Mucosa of stomach (tissue), 1 donor: ENCODE measurements around the gene C3.
"Not testable (repeated sequence)": the region's sequence is repeated elsewhere in the genome, so short reads cannot be mapped to it uniquely, and the experiment has no call there.

ENCODE experiments used
- H3K27me3 ChIP-seq: one replicate; pipeline ENCODE4 v1.7.0; 2013; ENCODE audit warnings: mild to moderate bottlenecking, low read length; ENCODE audit not compliant: control insufficient read depth, insufficient read depth
- H3K36me3 ChIP-seq: one replicate; pipeline ENCODE4 v1.7.0; 2013; ENCODE audit warnings: low read length; ENCODE audit not compliant: control insufficient read depth, insufficient read depth
- H3K4me1 ChIP-seq: one replicate; pipeline ENCODE4 v1.7.0; 2013; ENCODE audit warnings: mild to moderate bottlenecking, low read length; ENCODE audit not compliant: control insufficient read depth, insufficient read depth
- H3K4me3 ChIP-seq: one replicate; pipeline ENCODE4 v1.7.0; 2013; ENCODE audit warnings: low read length
- H3K9ac ChIP-seq: one replicate; pipeline ENCODE4 v1.7.0; 2013; ENCODE audit warnings: mild to moderate bottlenecking, low read length, moderate library complexity
- H3K9me3 ChIP-seq: one replicate; pipeline ENCODE4 v1.7.0; 2013; ENCODE audit warnings: mild to moderate bottlenecking, low read length, moderate library complexity; ENCODE audit not compliant: control insufficient read depth
- donor health status: Pancreatic carcinoma.

The C3 gene

DNA sequence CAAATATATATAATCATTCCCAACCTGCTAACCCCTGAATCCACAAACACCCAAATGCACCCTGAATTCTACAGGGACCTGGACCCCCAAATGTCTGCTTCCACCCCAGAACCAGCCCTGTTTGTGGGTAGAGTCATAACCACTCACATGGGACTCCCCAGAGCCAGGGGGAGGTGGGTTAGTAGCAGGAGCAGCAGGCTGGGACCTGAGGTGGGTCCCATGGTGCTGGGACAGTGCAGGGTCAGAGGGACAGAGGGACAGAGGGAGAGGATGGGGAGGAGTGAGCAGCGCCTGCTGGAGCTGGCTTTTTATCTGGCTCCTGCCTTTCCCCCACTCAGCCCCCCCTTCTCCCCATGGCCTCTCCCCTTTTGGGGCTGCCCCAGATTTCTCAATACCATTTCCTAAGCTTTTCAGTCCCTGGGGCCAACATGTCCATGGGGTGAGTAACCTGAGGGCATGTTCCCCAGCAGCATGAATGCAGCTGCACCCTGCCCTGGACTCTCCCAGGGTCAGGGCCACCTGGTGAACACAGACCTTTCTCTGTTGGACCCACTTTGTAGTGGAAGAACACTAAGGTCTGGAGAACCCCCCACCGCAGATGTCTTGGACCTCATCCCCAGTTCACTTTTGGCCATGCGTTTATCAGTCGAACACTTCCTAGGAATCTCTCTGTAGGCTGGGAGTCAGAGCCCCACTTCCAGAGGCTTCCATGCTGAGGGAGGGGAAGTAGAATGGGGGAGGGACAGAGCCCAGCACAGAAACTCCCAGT is at the start of gene C3:
C3 (minus strand) TSS at position 282 of the 769 bp plus-strand sequence; CDS start at position 221, 61 bp downstream.
- Histone ChIP-seq H3K4me3 (no peak within 1 kb of the TSS), H3K4me1 (peaks cover 5% of the 10 kb centered on the region), H3K9ac (no peak within 1 kb of the TSS), H3K9me3 (no peaks in the 10 kb centered on the region), H3K27me3 (no peaks in the 10 kb centered on the region), H3K36me3 (no peaks in the 10 kb centered on the region)

DNA sequence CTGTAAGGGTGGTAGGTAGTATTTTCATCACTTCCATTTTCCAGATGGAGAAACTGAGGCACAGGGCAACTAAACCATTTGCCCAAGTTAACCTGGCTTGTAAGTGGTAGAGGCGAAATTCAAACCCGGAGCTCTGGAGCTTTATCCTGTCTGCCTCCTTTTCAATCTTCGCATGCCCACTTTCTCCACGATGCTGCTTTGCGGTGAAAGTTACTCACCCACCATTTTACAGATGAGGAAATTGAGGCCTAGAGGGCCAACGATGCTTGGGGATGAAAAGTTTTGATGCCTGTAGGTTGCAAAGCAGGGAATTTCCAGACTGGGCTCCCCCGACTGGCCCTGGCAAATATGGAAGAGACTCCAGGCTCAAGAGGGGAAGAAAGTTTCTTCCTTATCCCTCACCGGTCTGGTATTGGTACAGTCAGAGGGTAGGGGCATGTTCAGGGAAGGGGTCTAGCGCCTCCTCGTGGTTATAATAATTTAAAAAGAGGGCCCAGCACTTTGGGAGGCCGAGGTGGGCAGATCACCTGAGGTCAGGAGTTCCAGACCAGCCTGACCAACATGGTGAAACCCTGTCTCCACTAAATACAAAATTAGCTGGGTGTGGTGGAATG is 48.7 kb upstream of the C3 start:
- Histone ChIP-seq H3K27me3 (no peaks in the 10 kb centered on the region), H3K36me3 (no peaks in the 10 kb centered on the region), H3K9me3 (no peaks in the 10 kb centered on the region), H3K4me3 (no peak overlapping the region), H3K9ac (no peak overlapping the region), H3K4me1 (peaks cover 16% of the 10 kb centered on the region)

DNA sequence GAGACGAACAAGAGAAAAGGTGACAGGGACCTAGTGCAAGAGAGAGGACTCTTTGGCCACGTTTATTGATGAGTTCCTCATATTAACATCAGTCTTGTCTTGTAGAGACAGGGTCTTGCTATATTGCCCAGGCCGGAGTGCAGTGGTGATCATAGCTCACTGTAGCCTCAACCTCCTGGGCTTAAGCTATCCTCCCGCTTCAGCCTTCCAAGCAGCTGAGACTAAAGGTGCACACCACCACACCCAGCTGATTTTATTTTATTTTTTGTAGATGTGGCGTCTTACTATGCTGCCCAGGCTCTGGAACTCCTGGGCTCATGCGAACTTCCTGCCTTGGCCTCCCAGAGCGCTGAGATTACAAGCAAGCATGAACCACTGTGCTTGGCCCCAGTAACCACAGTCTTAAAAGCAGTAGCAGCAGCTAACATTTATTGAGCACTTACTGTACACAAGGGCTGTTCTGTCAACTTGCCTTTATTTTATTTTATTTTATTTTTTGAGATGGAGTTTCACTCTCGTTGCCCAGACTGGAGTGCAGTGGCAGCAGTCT is 47.9 kb upstream of the C3 start:
- Histone ChIP-seq H3K9ac (no peak overlapping the region), H3K36me3 (no peaks in the 10 kb centered on the region), H3K27me3 (no peaks in the 10 kb centered on the region), H3K4me1 (peaks cover 16% of the 10 kb centered on the region), H3K9me3 (no peaks in the 10 kb centered on the region), H3K4me3 (no peak overlapping the region)

DNA sequence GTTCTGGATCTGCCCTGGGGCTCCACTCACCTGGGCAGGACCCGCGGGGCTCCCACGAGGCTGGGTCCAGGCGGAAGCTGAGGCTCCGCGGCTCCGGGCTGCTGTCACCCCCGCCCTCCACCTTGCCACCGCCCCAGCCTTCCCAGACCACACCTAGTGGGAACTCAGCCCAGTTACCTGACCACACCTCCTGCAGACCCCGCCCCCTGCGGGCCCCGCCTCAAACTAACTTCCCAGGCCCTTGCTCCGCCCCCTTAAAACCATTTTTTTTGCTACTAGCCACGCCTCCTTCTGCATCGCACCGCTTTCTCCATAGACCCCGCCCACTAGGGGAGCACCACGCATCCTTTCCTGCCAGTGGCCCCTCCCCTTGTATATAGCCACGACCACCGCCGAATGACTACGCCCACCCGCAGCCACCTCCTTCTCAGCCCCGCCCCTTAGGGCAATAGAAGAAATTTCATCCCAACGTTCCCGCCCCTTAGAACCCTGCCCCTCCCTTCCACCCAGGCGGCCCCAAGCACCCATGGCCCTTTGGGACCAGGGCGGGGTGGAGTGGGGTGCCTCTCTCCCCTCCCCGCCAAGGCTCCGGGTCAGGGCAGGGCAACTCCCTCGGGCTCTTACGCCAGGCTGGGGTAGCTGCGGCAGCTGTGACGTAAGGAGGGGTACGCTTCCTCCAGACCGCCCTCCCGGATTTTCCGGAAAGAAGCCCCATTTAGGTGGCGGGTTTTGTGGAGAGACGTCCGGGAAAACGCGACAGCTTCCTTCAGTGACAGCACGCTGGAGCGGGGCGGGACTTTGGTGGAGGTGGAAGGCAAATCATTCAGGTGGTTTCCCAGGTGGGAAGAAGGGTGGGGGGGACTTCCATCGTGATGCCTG is 47.1 kb upstream of the C3 start, which contains the start of gene SH2D3A:
SH2D3A (minus strand) TSS at position 79 of the 879 bp plus-strand sequence. CDS start 3,687 bp downstream, outside the sequence.
- Histone ChIP-seq H3K9ac (peak within 1 kb of the TSS; percentile 78), H3K27me3 (no peaks in the 10 kb centered on the region), H3K9me3 (no peaks in the 10 kb centered on the region), H3K4me3 (peak within 1 kb of the TSS; percentile 43), H3K36me3 (no peaks in the 10 kb centered on the region), H3K4me1 (peaks cover 16% of the 10 kb centered on the region)

DNA sequence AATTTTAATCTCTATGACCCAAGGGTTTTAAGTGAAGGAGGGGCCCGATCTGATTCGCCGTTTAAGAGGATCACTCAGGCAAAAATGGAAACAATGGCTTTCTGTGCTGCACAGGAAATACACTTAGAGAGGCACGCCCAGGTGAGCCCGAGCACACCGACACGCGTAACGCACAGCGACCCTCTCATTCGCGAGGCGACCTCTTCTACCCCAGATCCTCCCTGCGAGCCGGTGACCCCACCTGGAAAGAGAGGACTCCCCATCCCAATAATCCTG is 46.6 kb upstream of the C3 start:
- Histone ChIP-seq H3K9me3 (no peaks in the 10 kb centered on the region), H3K9ac (peak overlapping the region; percentile 78), H3K36me3 (no peaks in the 10 kb centered on the region), H3K27me3 (no peaks in the 10 kb centered on the region), H3K4me1 (peaks cover 16% of the 10 kb centered on the region), H3K4me3 (peak overlapping the region; percentile 43)

DNA sequence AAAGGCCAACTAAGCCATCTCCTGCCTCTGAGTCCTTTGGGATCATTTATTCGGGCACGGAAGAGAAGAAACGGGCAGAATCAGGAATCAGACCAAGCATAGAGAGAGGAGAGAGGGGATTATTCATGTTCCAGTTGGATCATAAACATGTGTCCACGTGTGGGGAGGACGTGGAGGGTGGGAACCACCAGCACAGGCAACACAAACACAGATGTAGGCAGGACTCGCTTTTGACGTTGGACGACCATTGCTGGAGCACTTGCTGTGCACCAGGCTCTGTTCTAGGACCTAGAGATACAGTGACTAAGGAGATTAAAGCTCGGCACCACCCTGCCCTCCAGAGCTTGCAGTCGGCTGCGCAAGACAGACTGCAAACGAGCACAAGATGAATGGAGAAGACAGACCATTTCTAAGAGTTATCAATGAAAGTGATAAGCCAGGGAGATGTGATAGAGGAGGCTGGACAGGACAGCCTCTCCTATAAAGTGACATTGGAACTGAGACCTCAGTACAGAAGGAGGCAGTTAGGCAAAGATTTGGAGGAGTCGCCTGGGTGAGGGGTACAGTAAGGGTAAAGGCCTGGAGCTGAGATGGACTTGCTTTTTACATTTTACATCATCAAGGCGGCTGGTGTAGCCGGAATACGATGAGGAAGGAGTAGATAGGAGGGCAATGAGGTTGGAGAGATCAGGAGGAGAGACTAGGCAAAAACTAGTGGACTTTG is 46.1 kb upstream of the C3 start:
- peak overlapping the region; percentile 78 for H3K9ac ChIP-seq
- H3K4me3 ChIP-seq, result peak overlapping the region; percentile 43
- H3K4me1 ChIP-seq, result peaks cover 16% of the 10 kb centered on the region
- H3K27me3 ChIP-seq, result no peaks in the 10 kb centered on the region
- no peaks in the 10 kb centered on the region for H3K36me3 ChIP-seq
- no peaks in the 10 kb centered on the region for H3K9me3 ChIP-seq

DNA sequence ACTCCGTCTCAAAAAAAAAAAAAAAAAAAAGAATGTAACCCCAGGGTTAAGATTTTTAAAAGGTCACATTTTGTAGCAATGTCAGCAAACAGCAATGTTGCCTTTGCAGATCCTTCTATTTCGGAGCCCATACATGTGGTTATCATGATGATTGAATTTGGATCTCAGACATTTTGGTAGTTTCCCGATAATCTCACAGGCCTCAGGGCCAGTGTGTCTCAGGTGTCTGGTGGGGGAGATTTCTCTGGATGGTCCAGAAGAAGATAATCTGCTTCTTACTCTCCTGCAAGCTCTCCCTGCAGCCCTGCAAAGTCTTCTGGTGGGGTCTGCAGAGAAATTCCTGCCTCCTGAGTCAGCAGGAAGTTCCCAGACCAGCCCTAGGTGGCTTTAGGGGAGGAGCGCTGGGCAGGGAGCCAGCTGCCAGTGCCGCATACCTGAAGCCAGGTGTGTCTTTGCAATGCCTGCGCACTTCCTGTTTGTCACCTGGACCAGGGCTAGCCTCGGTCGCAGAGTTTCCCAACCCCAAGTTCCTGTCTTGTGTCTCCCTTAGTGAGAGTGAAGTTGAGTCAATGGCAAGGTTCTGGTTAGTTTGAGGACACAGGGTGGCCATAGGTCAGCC is 45.4 kb upstream of the C3 start:
- Histone ChIP-seq H3K9ac (peak overlapping the region; percentile 78), H3K9me3 (no peaks in the 10 kb centered on the region), H3K36me3 (no peaks in the 10 kb centered on the region), H3K4me1 (peaks cover 16% of the 10 kb centered on the region), H3K27me3 (no peaks in the 10 kb centered on the region), H3K4me3 (peak overlapping the region; percentile 43)

DNA sequence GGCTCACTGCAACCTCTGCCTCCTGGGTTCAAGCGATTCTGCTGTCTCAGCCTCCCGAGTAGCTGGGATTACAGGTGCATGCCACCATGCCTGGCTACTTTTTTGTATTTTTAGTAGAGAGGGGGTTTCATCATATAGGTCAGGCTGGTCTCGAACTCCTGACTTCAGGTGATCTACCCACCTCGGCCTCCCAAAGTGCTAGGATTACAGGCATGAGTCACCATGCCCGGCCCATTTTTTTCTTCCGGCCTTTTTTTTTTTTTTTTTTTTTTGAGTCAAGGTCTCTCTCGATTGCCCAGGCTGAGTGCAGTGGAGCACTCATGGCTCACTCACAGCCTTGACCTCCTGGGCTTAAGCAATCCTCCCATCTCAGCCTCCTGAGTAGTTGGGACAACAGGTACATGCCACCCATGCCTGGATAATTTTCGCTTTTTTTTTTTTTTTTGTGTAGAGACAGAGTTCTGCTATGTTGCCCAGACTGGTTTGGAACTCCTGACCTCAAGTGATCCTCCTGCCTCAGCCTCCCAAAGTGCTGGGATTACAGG is 41.9 kb upstream of the C3 start:
- H3K9me3 ChIP-seq, H3K27me3 ChIP-seq, H3K4me3 ChIP-seq, H3K36me3 ChIP-seq, H3K9ac ChIP-seq: not testable (repeated sequence)
- peaks cover 12% of the 10 kb centered on the region for H3K4me1 ChIP-seq

DNA sequence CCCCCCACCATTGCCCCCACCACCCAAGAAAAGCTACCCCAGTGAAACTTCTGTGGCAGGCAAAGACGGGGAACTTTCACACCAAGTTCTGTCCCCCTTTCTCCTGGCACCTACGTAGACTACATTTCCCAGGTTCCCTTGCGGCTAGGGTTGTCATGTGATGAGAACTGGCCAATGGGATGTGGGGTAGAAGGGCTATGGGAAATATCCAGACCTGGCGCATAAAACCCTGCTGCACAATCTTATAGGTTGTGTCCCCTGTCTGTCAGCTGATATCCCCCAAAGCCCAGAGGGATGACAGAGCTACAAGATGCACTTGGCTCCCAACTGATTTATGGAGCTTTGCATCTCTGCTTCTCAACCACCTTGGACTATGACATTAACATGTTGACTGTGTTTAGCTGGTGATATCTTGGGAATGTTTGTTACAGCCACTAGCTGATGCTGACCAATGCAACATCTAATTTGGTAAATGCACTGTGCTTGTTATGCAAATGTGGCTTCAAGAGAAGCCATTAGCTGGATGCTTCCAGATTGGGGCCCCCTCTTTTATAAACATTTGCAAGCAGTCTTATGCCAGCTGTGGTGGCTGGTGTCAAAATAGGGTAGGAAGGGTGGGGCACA is 40.7 kb upstream of the C3 start:
- Histone ChIP-seq H3K4me3 (no peak overlapping the region), H3K4me1 (peaks cover 12% of the 10 kb centered on the region), H3K36me3 (no peaks in the 10 kb centered on the region), H3K9ac (no peak overlapping the region), H3K9me3 (no peaks in the 10 kb centered on the region), H3K27me3 (no peaks in the 10 kb centered on the region)

DNA sequence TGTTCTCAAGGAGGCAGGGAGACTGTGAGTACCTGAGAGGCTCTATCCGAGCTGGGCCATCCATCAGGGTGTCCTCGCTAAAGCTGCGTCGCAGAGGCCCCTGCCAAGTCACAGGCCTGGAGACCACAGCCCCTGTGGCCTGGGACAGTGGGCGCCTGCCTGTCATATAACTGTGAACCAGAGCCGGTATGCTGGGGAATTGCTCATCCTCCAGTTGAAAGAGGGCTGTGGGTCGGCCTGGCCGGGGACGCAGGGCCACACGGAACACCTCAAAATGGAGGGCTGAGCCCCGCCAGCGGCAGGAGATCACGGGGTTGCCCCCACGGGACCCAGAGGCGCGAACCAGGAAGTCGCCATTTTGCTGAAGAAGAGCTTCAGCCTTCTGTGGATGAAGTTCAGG is 40.2 kb upstream of the C3 start:
- Histone ChIP-seq H3K36me3 (no peaks in the 10 kb centered on the region), H3K4me1 (peaks cover 12% of the 10 kb centered on the region), H3K9me3 (no peaks in the 10 kb centered on the region), H3K27me3 (no peaks in the 10 kb centered on the region), H3K4me3 (no peak overlapping the region), H3K9ac (no peak overlapping the region)
